ENCODE measurements around the gene IGSF21.

The IGSF21 gene

DNA sequence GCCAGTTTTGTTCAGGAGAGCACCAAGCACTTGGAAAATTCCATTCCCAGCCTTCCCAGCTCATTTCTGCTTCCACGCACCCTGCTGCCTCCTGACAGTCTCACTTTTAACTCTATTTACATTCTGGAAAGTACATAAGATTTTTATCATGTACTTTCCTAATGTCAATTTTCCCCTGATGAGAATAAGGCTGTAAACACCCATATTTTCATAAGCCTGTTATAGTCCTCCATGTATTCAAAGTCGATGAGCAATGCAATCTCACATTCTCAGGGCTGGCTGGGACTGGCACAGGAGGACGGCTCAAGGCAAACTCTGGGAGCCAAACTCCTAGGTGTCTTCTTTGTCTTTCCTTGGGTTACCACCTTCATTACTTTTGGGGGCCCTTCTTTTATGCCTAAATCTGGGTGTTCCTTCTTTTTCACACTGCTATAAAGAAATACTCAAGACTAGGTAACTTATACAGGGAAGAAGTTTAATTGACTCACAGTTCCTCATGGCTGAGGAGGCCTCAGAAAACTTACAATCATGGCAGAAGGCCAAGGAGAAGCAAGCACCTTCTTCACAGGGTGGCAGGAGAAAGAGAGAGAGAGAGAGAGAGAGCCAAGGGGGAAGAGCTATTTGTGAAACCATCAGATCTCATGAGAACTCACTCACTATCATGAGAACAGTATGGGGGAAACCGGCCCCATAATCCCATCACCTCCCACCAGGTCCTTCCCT lies 94.6 kb downstream of the IGSF21 start:
- TF ChIP-seq, protein P1, sequence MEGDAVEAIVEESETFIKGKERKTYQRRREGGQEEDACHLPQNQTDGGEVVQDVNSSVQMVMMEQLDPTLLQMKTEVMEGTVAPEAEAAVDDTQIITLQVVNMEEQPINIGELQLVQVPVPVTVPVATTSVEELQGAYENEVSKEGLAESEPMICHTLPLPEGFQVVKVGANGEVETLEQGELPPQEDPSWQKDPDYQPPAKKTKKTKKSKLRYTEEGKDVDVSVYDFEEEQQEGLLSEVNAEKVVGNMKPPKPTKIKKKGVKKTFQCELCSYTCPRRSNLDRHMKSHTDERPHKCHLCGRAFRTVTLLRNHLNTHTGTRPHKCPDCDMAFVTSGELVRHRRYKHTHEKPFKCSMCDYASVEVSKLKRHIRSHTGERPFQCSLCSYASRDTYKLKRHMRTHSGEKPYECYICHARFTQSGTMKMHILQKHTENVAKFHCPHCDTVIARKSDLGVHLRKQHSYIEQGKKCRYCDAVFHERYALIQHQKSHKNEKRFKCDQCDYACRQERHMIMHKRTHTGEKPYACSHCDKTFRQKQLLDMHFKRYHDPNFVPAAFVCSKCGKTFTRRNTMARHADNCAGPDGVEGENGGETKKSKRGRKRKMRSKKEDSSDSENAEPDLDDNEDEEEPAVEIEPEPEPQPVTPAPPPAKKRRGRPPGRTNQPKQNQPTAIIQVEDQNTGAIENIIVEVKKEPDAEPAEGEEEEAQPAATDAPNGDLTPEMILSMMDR (IDR thresholded peaks at IDR 0.05) = no peak
- no peak overlapping the region for H2AFZ ChIP-seq
- H3K36me3 ChIP-seq (ENCODE audit: control insufficient read depth, insufficient read depth, low read length) = no peaks in the 10 kb centered on the region
- no peaks in the 10 kb centered on the region for H3K27me3 ChIP-seq (ENCODE audit: control insufficient read depth, insufficient read depth, low read length)
- no peak overlapping the region for H3K27ac ChIP-seq
- H3K79me2 ChIP-seq = no peaks in the 10 kb centered on the region
- no peaks in the 10 kb centered on the region for H3K9me3 ChIP-seq (ENCODE audit: control insufficient read depth, low read length)
- H3K4me3 ChIP-seq (ENCODE audit: low read depth, low read length) = no peak overlapping the region
- no peaks in the 10 kb centered on the region for H3K4me1 ChIP-seq
- H3K9ac ChIP-seq = no peak overlapping the region
- H3K4me2 ChIP-seq (ENCODE audit: low read length) = no peak overlapping the region

GRCh38 chr1:18203645-18204044 lies 96.0 kb downstream of the IGSF21 start:
- no peaks in the 10 kb centered on the region for H3K27me3 ChIP-seq (ENCODE audit: control insufficient read depth, insufficient read depth, low read length)
- TF ChIP-seq, protein P1 (IDR thresholded peaks at IDR 0.05) = no peak
- H3K9ac ChIP-seq = no peak overlapping the region
- no peaks in the 10 kb centered on the region for H3K4me1 ChIP-seq
- H3K4me3 ChIP-seq (ENCODE audit: low read depth, low read length) = no peak overlapping the region
- no peak overlapping the region for H3K4me2 ChIP-seq (ENCODE audit: low read length)
- H3K9me3 ChIP-seq (ENCODE audit: control insufficient read depth, low read length) = no peaks in the 10 kb centered on the region
- H2AFZ ChIP-seq = no peak overlapping the region
- no peak overlapping the region for H3K27ac ChIP-seq
- no peaks in the 10 kb centered on the region for H3K36me3 ChIP-seq (ENCODE audit: control insufficient read depth, insufficient read depth, low read length)
- no peaks in the 10 kb centered on the region for H3K79me2 ChIP-seq

DNA sequence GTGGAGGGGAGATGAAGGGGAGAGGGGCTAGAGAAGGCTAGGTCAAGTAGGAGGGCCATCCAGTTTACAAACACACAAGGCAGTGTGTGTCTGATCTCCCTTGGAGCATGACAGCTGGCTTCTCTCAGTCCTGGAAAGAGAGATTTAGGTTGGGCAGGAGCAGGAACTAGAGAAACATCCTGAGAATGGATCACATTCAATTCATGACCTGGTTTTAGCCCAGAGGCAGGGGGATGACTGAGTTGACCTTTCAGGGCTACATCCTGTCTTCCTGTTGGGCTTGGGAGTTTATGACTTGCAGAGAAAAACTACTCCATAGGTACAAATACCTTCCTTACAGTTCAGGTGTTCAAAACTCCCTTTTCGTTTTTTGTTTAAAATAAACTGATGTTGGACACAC lies 97.0 kb downstream of the IGSF21 start:
- TF ChIP-seq, protein P1 (IDR thresholded peaks at IDR 0.05) = no peak
- no peaks in the 10 kb centered on the region for H3K27me3 ChIP-seq (ENCODE audit: control insufficient read depth, insufficient read depth, low read length)
- H3K79me2 ChIP-seq = no peaks in the 10 kb centered on the region

GRCh38 chr1:18205319-18205718 lies 97.7 kb downstream of the IGSF21 start:
- H3K9ac ChIP-seq = no peak overlapping the region
- peak overlapping the region; percentile 15 for H3K4me2 ChIP-seq (ENCODE audit: low read length)
- no peaks in the 10 kb centered on the region for H3K4me1 ChIP-seq
- no peaks in the 10 kb centered on the region for H3K79me2 ChIP-seq
- H3K36me3 ChIP-seq (ENCODE audit: control insufficient read depth, insufficient read depth, low read length) = no peaks in the 10 kb centered on the region
- no peak overlapping the region for H2AFZ ChIP-seq
- H3K27me3 ChIP-seq (ENCODE audit: control insufficient read depth, insufficient read depth, low read length) = no peaks in the 10 kb centered on the region
- H3K27ac ChIP-seq = no peak overlapping the region
- H3K4me3 ChIP-seq (ENCODE audit: low read depth, low read length) = no peak overlapping the region
- no peaks in the 10 kb centered on the region for H3K9me3 ChIP-seq (ENCODE audit: control insufficient read depth, low read length)
- TF ChIP-seq, protein P1 (IDR thresholded peaks at IDR 0.05) = no peak

More for the DNA sequence above, 97.0 kb downstream of the IGSF21 start:
- H3K36me3 ChIP-seq (ENCODE audit: control insufficient read depth, insufficient read depth, low read length) = no peaks in the 10 kb centered on the region
- H3K4me2 ChIP-seq (ENCODE audit: low read length) = no peak overlapping the region
- H3K4me3 ChIP-seq (ENCODE audit: low read depth, low read length) = no peak overlapping the region
- H2AFZ ChIP-seq = no peak overlapping the region
- no peaks in the 10 kb centered on the region for H3K4me1 ChIP-seq
- H3K27ac ChIP-seq = no peak overlapping the region
- no peak overlapping the region for H3K9ac ChIP-seq
- H3K9me3 ChIP-seq (ENCODE audit: control insufficient read depth, low read length) = no peaks in the 10 kb centered on the region

GRCh38 chr1:18211764-18212163 lies 104.2 kb downstream of the IGSF21 start:
- H3K4me3 ChIP-seq (ENCODE audit: low read depth, low read length) = no peak overlapping the region
- TF ChIP-seq, protein P1 (IDR thresholded peaks at IDR 0.05) = no peak
- no peaks in the 10 kb centered on the region for H3K79me2 ChIP-seq
- H3K4me1 ChIP-seq = no peaks in the 10 kb centered on the region
- no peaks in the 10 kb centered on the region for H3K9me3 ChIP-seq (ENCODE audit: control insufficient read depth, low read length)
- no peak overlapping the region for H3K9ac ChIP-seq
- no peaks in the 10 kb centered on the region for H3K36me3 ChIP-seq (ENCODE audit: control insufficient read depth, insufficient read depth, low read length)
- no peaks in the 10 kb centered on the region for H3K27me3 ChIP-seq (ENCODE audit: control insufficient read depth, insufficient read depth, low read length)
- no peak overlapping the region for H3K27ac ChIP-seq
- H2AFZ ChIP-seq = no peak overlapping the region
- H3K4me2 ChIP-seq (ENCODE audit: low read length) = no peak overlapping the region
